Neural progenitor cell (in vitro differentiated cells): ENCODE measurements around the gene SLC4A5.

ENCODE experiments used
- EZH2 ChIP-seq: fragments of 200-600 bp; sonication (generic); IDR thresholded peaks from 2 replicates; pipeline ENCODE4 v1.6.1; 2017; ENCODE audit warnings: antibody characterized with exemption, mild to moderate bottlenecking, moderate library complexity
- EZH2phosphoT487 ChIP-seq: fragments of 200-600 bp; sonication (generic); IDR thresholded peaks from 2 replicates; pipeline ENCODE4 v1.6.1; 2017; ENCODE audit warnings: antibody characterized with exemption
- TF ChIP-seq, protein P1 (sequence below): fragments of 200-600 bp; sonication (generic); IDR thresholded peaks from 2 replicates; pipeline ENCODE4 v1.5.1; 2017; ENCODE audit warnings: antibody characterized with exemption, mild to moderate bottlenecking

DNA sequence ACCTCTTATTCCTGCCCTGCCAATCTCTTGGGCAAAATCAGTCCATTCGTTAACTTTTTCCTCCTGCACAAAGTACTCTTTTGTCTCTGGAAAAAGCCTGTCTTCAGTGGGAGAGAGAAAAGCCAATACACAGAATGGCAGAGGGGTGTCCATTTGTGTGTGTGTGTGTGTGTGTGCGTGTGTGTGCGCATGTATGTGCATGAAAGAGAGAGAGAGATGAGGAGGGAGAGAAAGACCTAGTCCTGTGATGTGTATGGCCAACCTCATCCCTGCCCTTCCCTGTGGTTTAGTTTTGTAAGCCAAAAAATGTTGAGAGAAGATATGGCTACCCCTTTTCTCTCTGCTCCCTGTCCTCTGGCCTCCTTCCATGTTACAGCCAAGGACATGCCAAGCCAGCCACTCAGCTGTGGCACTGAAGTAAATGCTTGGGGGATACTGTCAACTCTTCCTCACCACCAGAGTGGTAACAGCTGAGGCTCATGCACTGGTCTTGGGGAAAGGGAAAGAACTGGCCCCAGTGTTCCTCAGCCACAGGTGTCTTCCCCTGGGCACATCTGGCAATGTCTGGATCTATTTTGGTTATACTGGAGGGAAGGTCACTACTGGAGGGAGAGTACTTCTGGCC lies 10.6 kb downstream of the SLC4A5 start:
- TF ChIP-seq, protein P1, sequence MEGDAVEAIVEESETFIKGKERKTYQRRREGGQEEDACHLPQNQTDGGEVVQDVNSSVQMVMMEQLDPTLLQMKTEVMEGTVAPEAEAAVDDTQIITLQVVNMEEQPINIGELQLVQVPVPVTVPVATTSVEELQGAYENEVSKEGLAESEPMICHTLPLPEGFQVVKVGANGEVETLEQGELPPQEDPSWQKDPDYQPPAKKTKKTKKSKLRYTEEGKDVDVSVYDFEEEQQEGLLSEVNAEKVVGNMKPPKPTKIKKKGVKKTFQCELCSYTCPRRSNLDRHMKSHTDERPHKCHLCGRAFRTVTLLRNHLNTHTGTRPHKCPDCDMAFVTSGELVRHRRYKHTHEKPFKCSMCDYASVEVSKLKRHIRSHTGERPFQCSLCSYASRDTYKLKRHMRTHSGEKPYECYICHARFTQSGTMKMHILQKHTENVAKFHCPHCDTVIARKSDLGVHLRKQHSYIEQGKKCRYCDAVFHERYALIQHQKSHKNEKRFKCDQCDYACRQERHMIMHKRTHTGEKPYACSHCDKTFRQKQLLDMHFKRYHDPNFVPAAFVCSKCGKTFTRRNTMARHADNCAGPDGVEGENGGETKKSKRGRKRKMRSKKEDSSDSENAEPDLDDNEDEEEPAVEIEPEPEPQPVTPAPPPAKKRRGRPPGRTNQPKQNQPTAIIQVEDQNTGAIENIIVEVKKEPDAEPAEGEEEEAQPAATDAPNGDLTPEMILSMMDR = no peak
- TF ChIP-seq EZH2 (no peak), EZH2phosphoT487 (no peak)
